ENCODE results near the gene CSTPP1.

Gene CSTPP1

DNA sequence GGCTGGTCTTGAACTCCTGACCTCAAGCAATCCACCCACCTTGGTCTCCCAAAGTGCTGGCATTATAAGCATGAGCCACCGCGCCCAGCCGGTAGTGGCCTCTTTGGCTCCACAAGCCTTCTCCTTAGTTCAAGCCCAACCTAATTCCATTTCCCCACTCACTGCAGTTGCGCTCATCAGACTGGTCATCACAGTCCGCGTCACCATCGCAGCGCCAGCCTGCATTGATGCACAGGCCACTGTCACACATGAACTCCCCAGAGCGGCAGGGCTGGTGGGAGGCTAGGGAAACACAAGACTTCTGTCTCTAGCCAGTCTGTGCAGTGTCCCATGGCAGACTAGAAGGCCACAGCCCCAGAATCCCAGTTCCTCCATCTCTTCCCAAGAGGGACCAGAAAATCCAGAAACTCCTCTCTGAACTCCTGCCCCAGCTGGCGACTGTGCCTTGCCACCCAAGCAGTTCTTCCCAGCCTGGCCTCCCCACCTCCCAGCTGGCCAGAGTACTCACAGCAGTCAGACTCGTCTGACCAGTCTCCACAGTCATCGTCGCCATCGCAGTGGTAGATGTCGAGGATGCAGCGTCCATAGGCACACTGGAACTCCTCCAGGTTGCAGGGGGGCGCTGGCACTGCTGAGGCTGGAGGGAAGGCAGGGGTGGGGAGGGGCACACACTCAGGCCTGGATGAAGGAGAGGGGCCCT, 38.0 kb upstream of the CSTPP1 start:
- no peaks in the 10 kb centered on the region for H3K36me3 ChIP-seq
- H3K4me3 ChIP-seq (ENCODE audit: low read depth, low read length): no peak overlapping the region
- TF ChIP-seq, protein P1, sequence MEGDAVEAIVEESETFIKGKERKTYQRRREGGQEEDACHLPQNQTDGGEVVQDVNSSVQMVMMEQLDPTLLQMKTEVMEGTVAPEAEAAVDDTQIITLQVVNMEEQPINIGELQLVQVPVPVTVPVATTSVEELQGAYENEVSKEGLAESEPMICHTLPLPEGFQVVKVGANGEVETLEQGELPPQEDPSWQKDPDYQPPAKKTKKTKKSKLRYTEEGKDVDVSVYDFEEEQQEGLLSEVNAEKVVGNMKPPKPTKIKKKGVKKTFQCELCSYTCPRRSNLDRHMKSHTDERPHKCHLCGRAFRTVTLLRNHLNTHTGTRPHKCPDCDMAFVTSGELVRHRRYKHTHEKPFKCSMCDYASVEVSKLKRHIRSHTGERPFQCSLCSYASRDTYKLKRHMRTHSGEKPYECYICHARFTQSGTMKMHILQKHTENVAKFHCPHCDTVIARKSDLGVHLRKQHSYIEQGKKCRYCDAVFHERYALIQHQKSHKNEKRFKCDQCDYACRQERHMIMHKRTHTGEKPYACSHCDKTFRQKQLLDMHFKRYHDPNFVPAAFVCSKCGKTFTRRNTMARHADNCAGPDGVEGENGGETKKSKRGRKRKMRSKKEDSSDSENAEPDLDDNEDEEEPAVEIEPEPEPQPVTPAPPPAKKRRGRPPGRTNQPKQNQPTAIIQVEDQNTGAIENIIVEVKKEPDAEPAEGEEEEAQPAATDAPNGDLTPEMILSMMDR (IDR thresholded peaks at IDR 0.05; ENCODE audit: low read depth, low read length): no peak
- no peak for DNase-seq
- no peaks in the 10 kb centered on the region for H3K9me3 ChIP-seq
- H3K27me3 ChIP-seq: no peaks in the 10 kb centered on the region
- H3K4me1 ChIP-seq: no peaks in the 10 kb centered on the region

GRCh38 chr11:46899501-46900025, 37.0 kb upstream of the CSTPP1 start:
- no peaks in the 10 kb centered on the region for H3K27me3 ChIP-seq
- H3K4me3 ChIP-seq (ENCODE audit: low read depth, low read length): no peak overlapping the region
- H3K9me3 ChIP-seq: no peaks in the 10 kb centered on the region
- no peak for DNase-seq
- H3K36me3 ChIP-seq: no peaks in the 10 kb centered on the region
- H3K4me1 ChIP-seq: no peaks in the 10 kb centered on the region
- TF ChIP-seq, protein P1 (IDR thresholded peaks at IDR 0.05; ENCODE audit: low read depth, low read length): no peak

DNA sequence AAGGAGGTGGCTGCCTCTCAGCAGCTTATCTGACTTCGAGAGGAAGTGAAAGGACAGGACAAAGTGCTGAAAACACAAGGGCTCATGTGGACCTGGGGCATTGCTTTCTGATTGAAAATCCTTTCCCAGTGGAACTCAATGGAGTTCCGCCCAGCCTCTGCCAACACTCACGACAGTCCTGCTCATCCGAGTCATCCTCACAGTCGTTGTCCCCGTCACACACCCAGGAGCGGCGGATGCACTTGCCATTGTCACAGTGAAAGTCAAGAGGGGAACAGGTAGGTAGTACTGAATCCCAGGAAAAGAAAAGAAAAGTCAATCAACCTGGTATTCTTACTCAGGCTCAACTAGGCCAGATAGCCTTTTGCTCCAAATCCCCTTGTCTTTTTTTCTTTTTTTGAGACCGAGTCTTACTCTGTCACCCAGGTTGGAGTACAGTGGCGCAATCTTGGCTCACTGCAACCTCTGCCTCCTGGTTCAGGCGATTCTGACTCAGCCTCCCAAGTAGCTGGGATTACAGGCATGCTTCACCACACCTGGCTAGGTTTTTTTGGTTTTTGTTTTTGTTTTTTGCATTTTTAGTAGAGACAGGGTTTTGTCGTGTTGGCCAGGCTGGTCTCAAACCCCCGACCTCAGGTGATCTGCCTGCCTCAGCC, 36.3 kb upstream of the CSTPP1 start:
- Histone ChIP-seq H3K36me3 (no peaks in the 10 kb centered on the region), H3K4me1 (no peaks in the 10 kb centered on the region), H3K27me3 (no peaks in the 10 kb centered on the region), H3K4me3 (ENCODE audit: low read depth, low read length) (no peak overlapping the region), H3K9me3 (no peaks in the 10 kb centered on the region)
- no peak for DNase-seq
- TF ChIP-seq, protein P1 (IDR thresholded peaks at IDR 0.05; ENCODE audit: low read depth, low read length): no peak

DNA sequence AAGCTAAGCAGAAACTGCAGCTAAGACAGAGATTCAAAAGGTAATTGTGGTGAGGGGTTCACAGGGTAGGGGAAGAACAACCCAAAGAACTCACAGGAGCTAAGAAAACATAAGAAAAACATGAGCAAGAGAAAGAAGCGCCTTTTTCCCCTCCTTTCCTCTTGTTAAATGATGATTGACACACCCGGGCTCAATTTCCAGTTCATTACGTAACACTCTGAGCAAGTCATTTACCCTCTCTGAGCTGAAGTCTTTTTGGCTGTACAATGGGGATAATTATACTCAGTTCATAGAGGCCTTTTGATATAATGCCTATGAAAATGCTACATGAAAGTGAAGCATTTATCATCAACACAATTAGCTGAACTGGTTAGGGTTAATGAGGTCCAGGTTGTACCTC, 35.4 kb upstream of the CSTPP1 start:
- TF ChIP-seq, protein P1 (IDR thresholded peaks at IDR 0.05; ENCODE audit: low read depth, low read length): no peak
- Histone ChIP-seq H3K4me3 (ENCODE audit: low read depth, low read length) (no peak overlapping the region), H3K9me3 (no peaks in the 10 kb centered on the region), H3K36me3 (no peaks in the 10 kb centered on the region), H3K4me1 (no peaks in the 10 kb centered on the region), H3K27me3 (no peaks in the 10 kb centered on the region)
- DNase-seq: no peak

GRCh38 chr11:46902694-46903093, 33.9 kb upstream of the CSTPP1 start:
- no peaks in the 10 kb centered on the region for H3K9me3 ChIP-seq
- no peaks in the 10 kb centered on the region for H3K4me1 ChIP-seq
- H3K27me3 ChIP-seq: no peaks in the 10 kb centered on the region
- no peaks in the 10 kb centered on the region for H3K36me3 ChIP-seq
- H3K4me3 ChIP-seq (ENCODE audit: low read depth, low read length): no peak overlapping the region
- TF ChIP-seq, protein P1 (IDR thresholded peaks at IDR 0.05; ENCODE audit: low read depth, low read length): no peak
- no peak for DNase-seq

DNA sequence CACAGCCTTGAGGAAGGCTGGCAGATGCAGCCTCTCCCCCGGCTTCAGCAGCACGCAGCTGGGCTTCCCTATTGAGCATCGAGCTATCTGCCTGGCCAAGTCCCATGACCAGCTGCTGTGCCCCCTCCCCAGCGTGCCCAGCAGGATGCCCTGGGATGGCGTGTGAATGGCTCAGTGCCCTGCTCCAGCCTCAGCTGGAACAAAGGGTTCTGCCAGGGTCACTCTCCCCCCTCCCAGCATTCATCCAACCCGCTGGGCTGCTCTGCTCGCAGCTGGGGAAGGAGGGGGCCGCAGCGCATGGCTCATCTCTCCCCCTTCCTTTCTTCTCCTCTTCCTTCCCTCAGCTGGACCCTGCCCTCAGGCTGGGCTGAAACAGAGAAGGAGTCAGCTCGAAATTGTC, 32.7 kb upstream of the CSTPP1 start:
- H3K27me3 ChIP-seq: no peaks in the 10 kb centered on the region
- no peaks in the 10 kb centered on the region for H3K36me3 ChIP-seq
- H3K9me3 ChIP-seq: no peaks in the 10 kb centered on the region
- DNase-seq: no peak
- H3K4me3 ChIP-seq (ENCODE audit: low read depth, low read length): no peak overlapping the region
- TF ChIP-seq, protein P1 (IDR thresholded peaks at IDR 0.05; ENCODE audit: low read depth, low read length): no peak
- H3K4me1 ChIP-seq: no peaks in the 10 kb centered on the region
